ENCODE results near the gene CACNB1.
A peak's percentile ranks its signal among the peaks of the same experiment; 100 is the strongest.

CACNB1 gene

DNA sequence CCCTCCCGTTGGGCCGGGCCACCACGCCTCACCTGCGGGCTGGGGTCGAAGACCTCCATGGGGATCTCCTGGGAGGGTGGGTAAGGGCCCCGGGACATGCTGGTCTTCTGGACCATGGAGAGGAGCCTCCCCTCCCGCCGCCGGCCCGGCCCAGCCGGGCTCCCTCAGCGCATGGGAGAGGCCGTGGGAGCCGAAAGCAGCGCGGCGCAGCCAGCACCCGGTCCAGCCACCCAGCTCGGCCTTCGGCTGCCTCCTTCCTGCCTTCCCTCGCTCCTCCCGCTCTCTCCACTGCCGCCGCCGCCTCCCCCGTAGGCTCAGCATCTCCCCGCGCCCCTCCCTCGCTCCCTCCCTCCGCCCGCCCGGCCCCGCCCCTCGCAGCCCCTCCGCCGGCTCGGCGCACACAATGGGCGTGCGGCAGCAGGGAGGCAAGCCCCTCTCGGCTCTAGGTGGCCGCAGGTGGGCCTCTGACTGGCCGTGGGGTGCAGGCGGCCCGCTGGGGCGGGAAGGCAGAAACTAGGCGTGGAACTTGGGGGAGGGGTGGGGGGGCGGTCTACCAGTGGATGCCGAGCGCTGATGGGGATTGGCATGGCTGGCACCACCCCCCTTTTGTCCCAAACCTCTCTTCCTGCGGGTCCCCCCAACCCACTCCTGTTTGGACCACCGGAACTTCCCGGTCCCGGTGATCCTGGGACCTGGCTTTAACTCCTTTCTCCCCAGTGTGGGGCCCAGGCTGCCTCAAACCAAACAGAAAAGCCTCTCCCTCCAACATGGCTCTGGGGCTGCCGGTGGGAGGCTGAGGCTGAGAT is at the start of gene CACNB1:
TSS of gene CACNB1 (minus strand) at position 290 of the 806 bp plus-strand sequence. CDS start at position 116, 174 bp downstream.
- DNase-seq = no peak

DNA sequence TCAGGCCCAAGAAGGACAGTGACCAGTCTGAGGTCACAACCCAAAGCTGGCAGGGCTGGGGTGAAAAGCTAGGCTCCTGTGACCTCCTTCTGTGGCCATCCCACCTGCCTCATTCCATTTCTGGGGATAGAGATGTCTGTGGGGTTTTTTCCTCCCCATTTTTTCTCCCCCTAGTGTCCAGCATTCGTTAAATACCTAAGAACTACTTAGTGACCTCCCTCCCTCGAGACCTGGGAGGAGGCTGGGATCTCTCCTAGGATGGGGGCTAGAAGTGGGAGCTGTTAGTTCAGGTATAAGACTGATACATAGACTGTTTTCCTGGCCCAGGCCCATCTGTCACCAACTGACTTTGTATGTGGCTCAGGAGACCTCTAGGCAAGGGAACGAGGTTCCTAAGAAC is 48.8 kb upstream of the CACNB1 start:
- DNase-seq = no peak

DNA sequence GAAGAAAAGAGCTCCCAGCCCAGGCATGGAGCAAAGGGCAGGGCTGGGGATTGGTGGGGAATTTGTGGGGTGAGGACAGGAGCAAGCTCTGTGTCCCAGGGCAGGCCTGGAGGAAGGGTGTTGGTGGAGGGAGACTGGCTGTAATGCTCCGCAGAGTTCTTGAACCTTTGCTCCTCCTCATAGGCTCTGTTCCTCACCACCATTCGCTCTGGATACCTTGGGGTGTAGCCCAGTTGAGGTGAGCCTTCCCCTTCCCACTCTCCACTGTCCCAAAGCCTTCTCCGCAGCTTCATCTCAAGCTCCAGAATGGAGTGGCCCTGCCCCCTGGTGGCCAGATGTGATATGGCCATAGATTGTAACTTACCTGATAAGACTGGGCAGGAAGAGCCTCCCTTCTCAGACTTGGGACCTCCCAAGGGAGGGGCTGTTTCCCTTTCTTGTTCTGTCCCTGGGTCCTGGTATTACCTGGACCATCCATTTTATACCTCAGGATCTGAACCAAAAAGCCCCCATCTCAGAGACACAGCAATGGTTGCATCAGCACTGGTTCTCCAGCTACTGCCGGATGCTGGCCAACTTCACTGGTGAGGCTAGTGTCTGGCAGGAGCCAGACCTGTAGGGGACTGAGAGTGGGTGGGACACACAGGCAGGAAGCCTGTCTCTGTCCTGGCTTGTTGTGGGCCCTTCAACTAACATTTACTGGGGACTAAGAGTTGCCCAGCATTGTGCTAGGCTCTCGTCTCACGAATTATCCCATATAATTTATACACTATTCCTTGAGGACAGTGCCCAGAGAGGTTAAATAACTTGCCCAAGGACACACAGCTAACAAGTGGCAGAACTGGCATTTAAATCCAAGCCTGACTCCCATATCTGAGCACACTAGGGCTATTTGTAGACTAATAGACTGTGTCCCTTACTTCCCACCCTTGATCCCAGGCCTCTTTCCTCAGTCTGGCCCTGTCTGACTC is 47.4 kb upstream of the CACNB1 start:
- DNase-seq = peak; percentile 54 to 96

DNA sequence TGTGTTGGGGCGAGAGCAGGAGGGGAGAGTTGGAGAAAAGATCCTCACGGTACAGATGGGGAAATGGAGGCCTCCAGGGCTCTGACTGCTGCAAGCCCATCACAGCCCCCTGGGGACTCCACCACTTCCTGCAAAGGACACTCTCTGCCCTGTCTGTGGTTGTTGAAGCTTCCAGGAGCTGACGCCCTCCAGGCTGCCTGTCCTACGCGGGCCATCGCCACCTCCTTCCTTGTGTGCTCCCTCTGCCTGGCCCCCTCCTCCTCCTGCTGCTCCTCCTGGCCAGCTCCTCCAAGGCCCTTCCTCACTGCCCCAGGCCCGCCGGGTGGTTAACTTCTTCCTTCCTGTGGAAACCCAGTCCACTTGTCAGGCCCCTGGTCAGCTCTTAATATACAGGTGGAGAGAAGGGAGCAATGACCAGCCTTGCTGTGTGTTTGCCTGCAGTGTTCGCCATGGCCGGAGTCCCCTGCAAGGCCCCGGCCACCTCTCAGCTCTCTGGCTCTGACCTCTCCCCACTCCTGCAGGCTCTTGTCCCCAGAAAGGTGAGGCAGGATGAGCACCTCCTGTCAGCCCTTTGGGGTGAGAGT is 46.6 kb upstream of the CACNB1 start:
- no peak for DNase-seq

DNA sequence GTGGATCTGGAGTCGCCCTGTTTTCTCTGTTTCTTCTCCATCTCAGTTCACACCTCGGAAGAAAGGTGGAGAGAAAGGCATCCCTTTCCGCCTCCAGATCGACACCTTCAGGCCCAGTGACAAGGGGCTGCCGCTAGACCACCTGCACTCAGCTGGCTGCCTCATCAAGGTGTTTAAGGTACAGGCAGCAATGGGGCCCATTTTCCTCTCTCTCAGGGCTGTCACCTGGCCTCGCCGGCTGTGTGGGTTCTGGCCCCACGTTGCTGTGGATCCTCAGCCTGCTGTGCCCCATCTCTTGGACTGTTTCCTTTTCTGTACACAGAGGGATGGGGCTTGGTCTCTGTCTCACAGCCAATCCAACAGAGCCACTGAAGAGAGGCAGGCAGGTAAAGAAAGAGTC is 45.7 kb upstream of the CACNB1 start:
- DNase-seq = no peak

DNA sequence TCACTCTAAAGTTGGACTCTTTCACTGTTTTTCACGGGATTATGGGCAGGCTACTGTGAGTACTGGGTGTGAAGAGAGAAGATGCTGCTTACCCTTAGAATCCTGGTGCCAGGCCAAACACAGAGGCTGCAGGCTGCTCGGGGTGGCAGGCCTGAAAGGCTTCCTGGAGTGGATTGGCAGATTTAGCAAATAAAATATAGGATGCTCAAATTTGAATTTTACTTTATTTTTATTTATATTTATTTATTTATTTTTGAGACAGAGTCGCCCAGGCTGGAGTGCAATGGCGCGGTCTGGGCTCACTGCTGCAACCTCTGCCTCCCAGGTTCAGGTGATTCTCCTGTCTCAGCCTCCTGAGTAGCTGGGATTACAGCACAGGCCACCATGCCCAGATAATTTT is 43.2 kb upstream of the CACNB1 start:
- no peak for DNase-seq

DNA sequence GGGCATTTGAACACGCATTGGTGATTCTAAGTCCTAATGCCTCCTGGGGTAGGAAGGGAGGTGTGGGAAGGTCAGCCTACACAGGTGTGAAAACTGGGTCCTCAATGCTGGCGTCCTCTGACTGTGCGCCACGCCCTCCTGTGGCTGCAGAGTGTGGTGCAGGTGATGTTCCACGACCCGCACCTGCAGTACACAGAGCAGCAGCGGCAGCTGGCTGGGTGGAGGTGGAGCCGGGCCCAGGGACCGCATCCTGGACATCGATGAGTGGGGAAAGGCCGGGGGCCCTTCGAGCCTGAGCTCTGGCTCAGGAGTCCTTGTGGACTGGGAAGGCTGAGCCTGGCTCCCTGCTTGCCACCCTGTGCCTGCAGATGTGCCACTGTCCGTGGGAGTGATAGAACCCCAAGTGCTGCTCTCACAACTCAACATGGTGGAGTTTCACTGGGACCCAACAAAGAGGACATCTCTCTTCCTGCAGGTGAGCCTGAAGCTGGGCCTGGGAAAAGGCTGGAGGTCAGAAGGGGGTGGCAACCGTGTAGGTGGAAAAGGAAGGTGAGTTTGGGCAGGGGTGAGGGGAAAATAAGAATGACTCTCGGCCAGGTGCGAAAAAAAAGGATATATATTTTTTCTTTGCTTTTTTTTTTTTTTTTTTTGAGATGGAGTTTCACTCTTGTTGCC is 42.3 kb upstream of the CACNB1 start:
- peak in 1 of 2 donors; percentile 23 for DNase-seq

DNA sequence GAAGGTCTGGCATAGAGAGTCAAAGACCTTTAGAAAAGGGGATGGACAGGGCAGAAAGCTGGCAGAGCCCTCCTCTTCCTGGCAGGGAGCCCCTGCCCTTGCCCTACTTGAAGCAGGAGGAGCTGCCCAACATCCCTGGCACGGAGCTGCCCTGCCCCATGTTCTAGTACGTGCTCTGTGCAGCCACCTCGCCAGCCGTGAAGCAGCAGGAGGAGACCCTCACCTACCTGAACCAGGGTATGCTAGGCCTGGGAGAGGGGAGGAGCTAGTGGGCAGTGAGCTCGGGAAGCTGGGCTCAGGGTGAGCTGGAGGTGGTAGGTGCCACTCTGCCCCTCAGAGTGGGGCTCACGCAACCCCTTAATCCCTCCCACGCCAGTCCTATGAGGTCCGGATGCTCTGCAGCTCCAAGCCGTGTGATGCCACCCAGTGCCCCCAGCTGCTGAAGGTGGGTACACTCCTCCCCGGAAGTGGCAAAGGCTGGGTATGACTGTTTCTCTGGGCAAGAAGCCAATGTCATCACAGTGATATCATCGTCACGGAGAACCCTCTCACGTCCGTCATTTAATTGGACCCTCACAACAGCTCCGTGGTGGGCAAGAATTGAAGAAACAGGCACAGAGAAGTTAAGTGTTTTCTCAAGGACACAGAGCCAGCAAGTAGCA is 41.0 kb upstream of the CACNB1 start:
- DNase-seq = peak; percentile 15 to 18

DNA sequence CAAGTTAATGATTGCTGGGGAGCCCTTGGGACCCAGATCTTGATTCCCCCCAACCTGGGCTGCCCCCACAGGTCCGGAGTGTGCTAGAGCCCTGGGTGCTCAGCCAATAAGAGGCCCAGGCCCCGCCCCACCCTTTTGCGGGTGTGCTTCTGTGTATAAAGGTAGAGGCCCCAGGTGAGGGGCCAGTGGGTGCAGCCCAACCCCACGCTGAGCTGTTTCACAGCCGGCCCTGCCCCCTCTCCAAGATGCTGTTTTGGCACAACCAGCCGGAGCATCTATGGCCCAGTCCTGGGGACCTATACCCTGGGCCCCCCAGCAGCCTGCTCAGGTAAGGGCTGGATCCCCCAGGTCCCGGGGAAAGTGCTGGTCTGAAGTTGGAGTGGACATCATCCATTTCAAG is 40.1 kb upstream of the CACNB1 start:
- no peak for DNase-seq

DNA sequence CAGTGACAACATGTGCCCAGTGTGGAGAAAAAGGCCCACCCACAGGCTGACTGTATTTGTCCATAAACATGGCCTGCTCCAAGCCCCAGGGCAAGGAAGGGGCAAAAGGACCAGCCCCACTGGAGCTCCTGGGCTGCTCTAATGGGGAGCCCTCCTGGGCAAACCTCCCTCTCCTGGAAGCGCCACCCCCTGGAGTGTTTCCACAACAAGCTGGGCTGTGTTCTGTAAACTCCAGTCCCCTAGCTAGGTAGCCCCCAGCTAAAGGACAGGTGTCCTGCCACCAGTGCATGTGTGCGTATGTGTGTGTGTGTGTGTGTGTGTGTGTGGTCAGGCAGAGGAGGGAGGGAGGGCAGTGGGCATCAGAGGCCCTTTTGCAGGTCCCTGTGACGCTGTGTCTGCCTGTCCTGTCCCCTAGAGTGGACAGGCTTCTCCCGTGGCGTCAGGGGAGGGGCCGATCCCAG is 39.5 kb upstream of the CACNB1 start:
- DNase-seq = no peak

DNA sequence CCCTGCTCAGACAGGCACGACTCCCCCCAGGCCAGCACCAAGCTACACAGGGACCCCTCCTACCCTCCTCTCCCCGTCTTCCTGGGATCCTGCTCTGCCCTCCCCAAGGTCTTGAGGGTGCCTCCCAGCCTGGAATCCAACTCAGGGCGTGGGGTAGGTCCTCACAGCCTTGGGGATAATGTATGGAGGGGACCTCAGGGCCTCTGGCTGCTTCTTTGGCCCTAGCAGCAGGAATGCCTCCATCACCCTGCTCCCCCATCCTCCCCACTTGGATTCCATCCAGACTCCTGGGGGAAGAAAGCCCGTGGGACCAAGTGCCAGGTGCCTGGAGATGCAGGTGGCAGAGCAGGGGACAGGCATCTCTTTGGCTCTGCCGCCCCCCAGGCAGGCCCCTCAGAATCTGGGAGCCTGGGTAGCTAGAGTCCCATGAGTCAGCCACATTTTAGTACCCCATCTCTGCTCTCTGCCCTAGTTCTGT is 39.0 kb upstream of the CACNB1 start:
- DNase-seq = no peak

DNA sequence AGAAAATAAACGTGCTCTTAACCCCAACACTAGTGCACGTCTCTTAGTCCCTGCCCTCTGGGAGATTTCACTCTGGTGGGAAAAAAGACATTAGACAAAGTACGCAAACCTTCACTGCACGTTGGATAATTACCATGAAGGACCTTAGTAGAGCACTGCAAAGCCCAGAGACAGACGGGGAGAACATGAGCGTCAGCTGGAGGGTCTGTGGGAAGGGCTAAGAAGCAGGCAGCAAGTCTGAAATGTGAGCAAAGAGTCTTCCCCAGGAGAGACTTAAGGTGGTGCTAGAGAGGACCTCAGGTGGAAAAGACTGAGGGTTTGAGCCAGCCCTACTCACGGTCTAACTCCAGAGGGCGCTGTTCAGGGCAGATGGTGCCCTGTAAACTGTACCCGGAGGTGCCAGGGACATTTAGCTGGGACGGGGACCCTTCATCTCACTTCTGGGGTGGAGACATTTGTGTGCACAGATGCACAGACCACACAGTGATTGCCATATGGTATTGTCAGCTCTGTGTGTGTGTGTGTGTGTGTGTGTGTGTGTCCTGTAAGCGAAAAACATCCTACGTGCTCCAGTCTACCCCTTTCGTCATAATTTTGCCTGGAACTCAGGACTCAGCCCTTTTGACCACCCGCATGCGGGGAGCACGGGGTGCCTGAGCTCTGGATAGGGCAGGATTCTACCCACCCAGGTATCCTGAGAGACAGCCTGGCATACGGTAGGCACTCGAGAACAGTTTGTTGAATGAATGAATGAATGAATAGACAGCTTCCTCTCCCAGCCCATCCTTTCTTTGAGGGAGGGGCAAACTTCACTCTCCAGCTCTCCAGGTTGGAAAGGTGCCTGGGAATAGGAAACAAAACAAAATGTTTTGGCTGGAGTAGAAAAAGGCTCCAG is 38.3 kb upstream of the CACNB1 start:
- peak; percentile 30 to 41 for DNase-seq

DNA sequence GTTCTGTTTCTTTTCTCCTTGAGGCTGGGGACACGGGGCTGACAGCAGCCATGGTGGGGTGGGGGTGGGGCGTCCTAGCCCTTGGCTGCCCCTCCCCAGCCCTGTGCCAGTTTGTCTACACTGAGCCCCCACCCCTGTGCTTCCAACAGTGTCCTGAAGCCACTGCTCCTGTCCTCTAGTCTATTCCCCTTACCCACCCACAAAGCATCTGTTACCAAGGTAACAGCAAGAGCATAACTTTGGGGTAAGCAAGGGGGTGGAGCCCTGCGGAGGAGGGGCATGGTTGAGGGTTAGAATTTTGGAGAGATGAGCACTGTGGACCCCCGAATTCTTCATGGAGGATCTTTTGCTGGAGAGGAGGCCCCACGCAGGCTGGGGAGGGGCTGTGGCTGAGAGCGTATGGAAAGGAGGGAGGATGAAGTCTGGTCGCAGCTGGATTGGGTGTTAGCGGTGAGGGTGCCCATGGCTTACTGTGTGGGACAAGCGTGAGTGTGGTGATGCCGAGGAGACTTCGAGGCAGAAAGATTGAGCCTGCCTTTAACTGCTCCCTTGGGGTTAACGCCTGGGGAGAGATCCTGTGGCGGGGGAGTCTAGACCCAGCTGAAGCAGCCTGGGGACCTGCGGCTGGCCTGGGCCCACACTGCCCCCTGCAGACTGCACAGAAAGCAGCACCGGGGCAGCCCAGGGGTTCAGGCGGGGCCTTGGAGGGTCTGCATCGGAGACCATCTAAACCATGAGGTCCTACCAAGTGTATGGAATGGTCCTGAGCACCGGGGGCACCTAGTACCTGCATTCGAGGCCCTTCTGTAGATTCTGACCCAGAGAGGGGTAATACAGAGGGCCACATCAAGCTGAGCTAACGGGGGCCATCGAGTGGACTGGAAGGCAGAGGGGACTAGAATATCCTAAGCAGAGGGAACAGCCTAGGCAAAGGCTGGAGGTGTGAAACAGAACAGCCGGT is 34.4 kb upstream of the CACNB1 start:
- peak in 1 of 2 donors; percentile 36 for DNase-seq

DNA sequence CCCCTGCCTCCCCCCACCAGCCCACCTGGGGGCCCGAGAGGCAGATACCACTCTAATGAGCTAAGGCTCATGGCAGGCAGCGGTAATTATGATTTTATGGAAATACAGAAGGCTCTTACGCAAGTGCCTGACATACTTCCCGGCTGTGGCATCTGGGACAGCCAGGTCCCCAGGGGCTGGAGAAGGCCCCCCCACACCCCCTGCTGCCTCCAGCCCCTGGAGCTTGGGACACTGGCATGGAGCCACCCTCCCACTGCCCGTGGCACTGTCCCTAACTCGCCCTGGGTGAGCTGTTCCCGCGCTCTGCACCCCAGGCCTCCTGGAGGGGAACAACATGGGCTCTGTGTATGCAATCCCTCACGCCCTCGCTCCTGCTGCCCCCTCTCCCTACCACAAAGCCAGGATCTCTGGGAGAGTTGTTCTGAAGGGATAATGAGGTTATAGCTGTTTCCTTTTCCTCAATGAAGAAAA is 33.7 kb upstream of the CACNB1 start:
- DNase-seq = peak in 1 of 2 donors; percentile 27

DNA sequence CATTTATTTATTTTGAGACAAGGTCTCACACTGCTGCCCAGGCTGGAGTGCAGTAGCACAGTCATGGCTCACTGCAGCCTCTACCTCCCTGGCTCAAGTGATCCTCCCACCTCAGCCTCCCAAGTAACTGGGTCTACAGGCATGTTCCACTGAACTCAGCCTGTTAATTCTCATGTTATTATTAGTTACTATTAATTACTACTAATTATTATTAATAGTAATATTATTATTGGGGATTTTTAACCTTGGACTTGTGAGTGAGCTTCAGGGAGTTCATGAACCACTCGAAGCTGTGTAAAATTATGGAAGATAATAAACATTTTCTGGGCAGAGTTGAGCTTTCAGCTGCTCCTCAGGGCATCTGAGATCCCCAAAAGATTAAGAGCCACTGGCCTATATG is 32.9 kb upstream of the CACNB1 start:
- no peak for DNase-seq

DNA sequence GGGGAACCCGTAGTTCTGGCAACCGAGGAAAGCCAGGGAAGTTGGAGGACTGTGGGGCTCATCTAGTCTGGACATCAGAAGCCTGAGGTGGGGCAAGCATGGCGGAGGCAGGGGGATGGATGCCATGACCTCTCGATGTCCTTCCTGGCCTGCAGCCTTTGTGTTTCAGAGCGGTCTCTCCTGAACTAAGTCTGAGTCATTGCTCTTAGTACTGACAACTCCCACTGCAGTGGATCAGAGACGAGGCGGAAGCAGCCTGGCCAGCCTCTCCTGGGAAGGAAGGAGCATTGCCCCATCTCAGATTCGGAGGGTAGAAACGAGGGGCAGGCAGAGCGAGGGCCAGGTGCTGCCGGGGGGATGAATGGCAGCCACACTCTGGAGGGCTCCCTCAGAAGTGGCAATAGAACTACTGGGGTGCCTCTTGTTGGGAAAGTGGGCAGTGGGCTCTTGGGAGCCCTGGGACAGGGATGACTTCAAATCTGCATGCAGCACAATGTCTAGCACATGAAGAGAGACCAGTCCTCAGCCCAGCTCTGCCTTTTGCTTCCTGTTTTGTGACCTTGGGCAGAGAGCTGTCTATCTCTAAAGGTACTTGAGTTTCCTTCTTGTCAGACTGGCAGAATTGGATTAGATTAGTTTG is 31.9 kb upstream of the CACNB1 start:
- DNase-seq = peak in 1 of 2 donors; percentile 46

DNA sequence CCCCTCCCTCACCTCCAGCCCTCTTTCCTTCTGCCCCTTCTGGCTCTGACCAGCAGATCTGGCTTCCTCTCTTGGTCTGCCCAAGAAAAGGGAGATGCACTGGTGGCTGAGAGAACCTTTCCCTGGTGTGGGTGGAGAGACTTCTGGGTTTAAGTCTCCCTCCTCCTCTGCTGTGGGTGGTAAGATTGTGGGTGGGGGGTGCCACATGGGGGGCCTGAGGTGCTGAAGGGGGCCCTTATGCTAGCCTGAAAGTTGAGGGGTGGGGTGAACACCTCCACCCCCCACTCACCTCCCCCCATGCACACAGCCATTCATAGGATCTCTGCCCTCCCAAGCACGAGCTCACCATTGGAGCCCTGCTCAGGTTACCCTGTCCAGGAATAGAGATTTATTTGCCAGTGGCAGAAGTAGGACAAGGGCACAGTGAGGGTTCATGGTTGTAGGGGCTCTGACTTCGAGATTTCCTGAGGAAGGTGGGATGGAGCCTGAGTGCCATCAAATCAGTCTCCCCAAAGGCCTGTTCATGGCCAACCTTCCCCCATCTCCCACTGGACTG is 30.0 kb upstream of the CACNB1 start:
- no peak for DNase-seq

DNA sequence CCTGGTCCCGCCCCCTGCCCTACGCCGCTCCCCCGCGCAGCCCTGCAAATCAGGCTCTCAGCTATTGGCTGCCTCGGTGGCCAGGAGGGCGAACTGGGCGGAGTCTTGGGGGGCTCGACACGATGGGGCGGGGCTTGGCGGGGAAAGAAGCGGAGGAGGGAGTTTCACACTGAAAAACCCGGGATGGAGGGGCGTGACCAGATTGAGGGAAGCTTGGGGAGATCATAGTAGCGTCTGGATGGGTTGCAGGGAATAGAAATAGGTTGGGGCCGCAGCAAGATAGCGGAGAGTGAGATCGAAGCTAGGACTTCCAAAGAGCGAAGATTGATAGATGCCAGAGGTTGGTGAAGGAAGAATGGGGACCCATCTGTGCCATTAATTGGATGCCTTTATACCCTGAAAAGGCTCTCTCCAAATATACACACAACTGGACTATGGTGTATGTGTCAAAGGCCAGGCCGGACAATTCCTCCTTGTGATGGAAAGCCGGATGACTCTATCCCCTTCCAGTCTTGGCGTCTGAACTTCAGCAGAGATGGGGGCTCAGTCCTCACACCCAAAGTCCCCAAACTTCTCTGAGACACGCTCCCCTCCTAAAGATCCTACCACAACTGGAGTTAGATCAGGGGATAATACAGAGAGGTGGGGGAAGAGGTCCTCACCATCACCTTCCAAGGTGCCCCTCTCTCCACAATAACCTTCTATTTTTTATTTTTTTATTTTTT is 28.7 kb upstream of the CACNB1 start:
- no peak for DNase-seq

All from inflammatory macrophage treated with lipopolysaccharide for 1 hour (primary cell).